HepG2 (cell line): ENCODE results near the gene FBF1. TPM values are rescaled to one million over a fixed set of nuclear protein-coding genes. Genes with fewer than 3 reads are reported as not detected.
A peak's percentile ranks its signal among the peaks of the same experiment; 100 is the strongest.

Source experiments
- FOXA3 ChIP-seq: IDR thresholded peaks from 2 replicates; pipeline ENCODE4 v1.6.1; 2016; ENCODE audit warnings: missing genetic modification reagents, missing compliant biosample characterization
- JUND ChIP-seq: sonication (generic); formaldehyde crosslinking; IDR thresholded peaks from 2 replicates; pipeline ENCODE4 v1.8.0; 2022; ENCODE audit warnings: mild to moderate bottlenecking, missing genetic modification reagents
- MEF2D ChIP-seq: sonication (generic); formaldehyde crosslinking; IDR thresholded peaks from 2 replicates; pipeline ENCODE4 v1.5.1; 2020; ENCODE audit warnings: mild to moderate bottlenecking, missing genetic modification reagents
- MLLT10 ChIP-seq: sonication (generic); formaldehyde crosslinking; IDR thresholded peaks from 2 replicates; pipeline ENCODE4 v1.4.0; 2020; ENCODE audit warnings: missing genetic modification reagents
- NR2C2 ChIP-seq: sonication (generic); formaldehyde crosslinking; IDR thresholded peaks from 2 replicates; pipeline ENCODE4 v1.4.0; 2020; ENCODE audit warnings: missing genetic modification reagents, mild to moderate bottlenecking, moderate library complexity, borderline replicate concordance
- NR2F1 ChIP-seq, 2 experiments: fragments of 450-650 bp in 1 of 2; formaldehyde crosslinking in 1 of 2; IDR thresholded peaks; 2 replicates each; pipeline versions ENCODE4 v1.5.0 to v1.6.1; 2016 to 2020; ENCODE audit warnings: mild to moderate bottlenecking in 1 of 2, missing compliant biosample characterization in 1 of 2, missing genetic modification reagents in 1 of 2, moderate library complexity in 1 of 2
- RBAK ChIP-seq: sonication (generic); formaldehyde crosslinking; IDR thresholded peaks from 2 replicates; pipeline ENCODE4 v1.5.1; 2020; ENCODE audit warnings: mild to moderate bottlenecking, missing genetic modification reagents
- REXO4 ChIP-seq: sonication (generic); formaldehyde crosslinking; IDR thresholded peaks from 2 replicates; pipeline ENCODE4 v1.8.0; 2022; ENCODE audit warnings: missing genetic modification reagents, mild to moderate bottlenecking, borderline replicate concordance
- SAFB2 ChIP-seq: sonication (generic); formaldehyde crosslinking; IDR thresholded peaks from 2 replicates; pipeline ENCODE4 v1.5.1; 2020; ENCODE audit warnings: missing genetic modification reagents, low read depth, mild to moderate bottlenecking, borderline replicate concordance
- SMAD3 ChIP-seq: sonication (generic); formaldehyde crosslinking; IDR thresholded peaks from 2 replicates; pipeline ENCODE4 v1.4.0; 2020; ENCODE audit warnings: missing genetic modification reagents
- SYNCRIP ChIP-seq: fragments of 200-400 bp; formaldehyde crosslinking; IDR thresholded peaks from 2 replicates; pipeline ENCODE4 v1.6.1; 2018; ENCODE audit warnings: mild to moderate bottlenecking, low read depth, low read length; ENCODE audit not compliant: insufficient read depth
- TBL1XR1 ChIP-seq: fragments of 150-350 bp; IDR thresholded peaks from 2 replicates; pipeline ENCODE4 v1.6.1; 2014; ENCODE audit warnings: borderline replicate concordance, low read length; ENCODE audit not compliant: partially characterized antibody
- TCF7 ChIP-seq: sonication (generic); IDR thresholded peaks from 2 replicates; pipeline ENCODE4 v1.6.1; 2016; ENCODE audit warnings: antibody characterized with exemption, low read depth
- TOE1 ChIP-seq: sonication (generic); formaldehyde crosslinking; IDR thresholded peaks from 2 replicates; pipeline ENCODE4 v1.4.0; 2020; ENCODE audit warnings: mild to moderate bottlenecking, missing genetic modification reagents
- ZNF124 ChIP-seq: sonication (generic); formaldehyde crosslinking; IDR thresholded peaks from 2 replicates; pipeline ENCODE4 v1.4.0; 2020; ENCODE audit warnings: missing genetic modification reagents
- ZNF225 ChIP-seq: sonication (generic); formaldehyde crosslinking; IDR thresholded peaks from 2 replicates; pipeline ENCODE4 v1.4.0; 2020; ENCODE audit warnings: mild to moderate bottlenecking, missing genetic modification reagents
- ZNF616 ChIP-seq: sonication (generic); formaldehyde crosslinking; IDR thresholded peaks from 2 replicates; pipeline ENCODE4 v1.5.0; 2020; ENCODE audit warnings: low read depth, mild to moderate bottlenecking, missing genetic modification reagents
- ZNF660 ChIP-seq: sonication (generic); formaldehyde crosslinking; IDR thresholded peaks from 2 replicates; pipeline ENCODE4 v1.5.1; 2020; ENCODE audit warnings: mild to moderate bottlenecking, low read depth, missing genetic modification reagents, borderline replicate concordance
- ZNF740 ChIP-seq: sonication (generic); formaldehyde crosslinking; IDR thresholded peaks from 2 replicates; pipeline ENCODE4 v1.4.0; 2020; ENCODE audit warnings: missing genetic modification reagents
- ZSCAN31 ChIP-seq: sonication (generic); formaldehyde crosslinking; IDR thresholded peaks from 2 replicates; pipeline ENCODE4 v1.5.0; 2020; ENCODE audit warnings: low read depth, mild to moderate bottlenecking, missing genetic modification reagents
- ZXDC ChIP-seq: sonication (generic); formaldehyde crosslinking; IDR thresholded peaks from 2 replicates; pipeline ENCODE4 v1.5.0; 2020; ENCODE audit warnings: mild to moderate bottlenecking, missing genetic modification reagents
- polyA plus RNA-seq, 8 experiments: library from polyadenylated mRNA; depleted of rRNA in 3 of 8; stranded (reverse) in 7 of 8; unstranded in 1 of 8; fragments of >200 nt; fragmentation: Illumina TruSeq in 4 of 8; extraction: Trizol in 4 of 8; gene quantifications; 2 replicates each; pipeline versions ENCODE4 v1.2.1 to v1.2.3, GENCODE V29; 2011 to 2016; ENCODE audit warnings: low read depth in 4 of 8, missing spikeins in 1 of 8, mixed read lengths in 1 of 8; ENCODE audit not compliant: insufficient read depth in 1 of 8
- total RNA-seq, 5 experiments: library from RNA; depleted of rRNA; stranded (reverse); fragments of >200 nt; fragmentation: Illumina TruSeq; extraction: Trizol; gene quantifications; 2 replicates each; pipeline ENCODE4 v1.2.3, GENCODE V29; 2016; ENCODE audit warnings: low read depth in 1 of 5
- TF ChIP-seq, protein P1 (sequence below): IDR thresholded peaks from 2 replicates; pipeline ENCODE4 v1.6.1; 2012; ENCODE audit warnings: low read depth, low read length, improper control_type of control experiment
- TF ChIP-seq, protein P2 (sequence below): IDR thresholded peaks from 2 replicates; pipeline ENCODE4 v1.6.1; 2016; ENCODE audit warnings: mild to moderate bottlenecking

FBF1 gene
- total and polyA plus RNA-seq, 2 of the 13 experiments (the other 11 are each of a cell fraction or from before 2014, with no cell fraction given) = 2.4 to 8.1 TPM

DNA sequence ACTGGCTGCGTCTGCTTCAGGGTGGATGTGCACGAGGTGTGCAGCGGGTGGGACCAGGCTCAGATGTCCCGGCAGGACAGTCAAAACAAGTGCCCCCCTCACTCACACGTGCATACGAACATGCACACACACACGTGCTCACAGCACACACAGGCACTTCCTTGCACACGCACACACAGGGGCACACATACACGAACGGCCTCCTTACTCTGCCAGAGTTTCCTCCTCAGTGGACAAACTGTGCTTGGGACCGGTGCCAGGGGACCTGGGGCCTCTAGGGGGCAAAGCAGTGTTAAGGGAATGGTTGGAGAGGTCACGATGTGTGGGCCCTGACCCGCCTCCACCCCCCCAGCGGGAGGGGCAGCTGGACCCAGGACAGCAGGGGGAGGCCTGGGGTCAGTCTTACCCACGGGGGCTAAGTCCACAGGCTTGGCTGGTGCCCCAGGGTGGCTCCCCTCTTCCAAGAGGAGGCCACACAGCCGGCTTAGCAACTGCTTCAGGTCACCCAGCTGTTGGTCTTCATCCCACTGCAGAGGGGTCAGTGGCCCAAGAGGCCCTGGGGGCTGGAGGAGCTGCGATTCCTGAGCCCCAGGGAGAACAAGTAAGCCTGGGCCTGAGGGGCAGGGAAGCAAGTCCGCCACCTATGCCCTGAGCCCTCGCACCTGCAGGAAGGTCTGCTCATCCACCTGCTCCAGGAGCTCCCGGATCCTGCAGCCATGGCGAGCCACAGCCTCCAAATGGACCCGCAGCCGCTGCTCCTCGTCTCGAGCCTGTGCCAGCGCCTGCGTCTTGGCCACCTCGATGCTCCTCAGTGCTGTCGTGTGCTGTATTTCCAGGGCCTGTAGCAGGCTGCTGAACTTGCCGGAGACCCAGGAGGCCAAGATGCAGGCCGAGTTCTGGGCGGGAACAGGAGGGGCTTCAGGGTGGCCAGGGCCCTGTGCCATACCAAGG lies 49.0 kb downstream of the FBF1 start (continued):
- TF ChIP-seq SYNCRIP (no peak), ZNF124 (CRISPR knock-in tag) (peak; percentile 85; the same call in 1 of the 2 replicates), MEF2D (CRISPR knock-in tag) (peak; percentile 10), FOXA3 (CRISPR knock-in tag) (no peak), TCF7 (no peak), JUND (CRISPR knock-in tag) (no peak), MLLT10 (CRISPR knock-in tag) (no peak), TOE1 (0 out of 2 replicates have a peak, but pooled peaks have one; percentile 44), SMAD3 (CRISPR knock-in tag) (no peak), NR2F1 (CRISPR knock-in tag; IDR thresholded peaks at IDR 0.05) (peak; percentile 56 to 93; a peak in 3 of 4 replicates), NR2C2 (peak; percentile 78), ZXDC (CRISPR knock-in tag) (peak; percentile 48; the same call in 1 of the 2 replicates), ZNF616 (CRISPR knock-in tag) (peak; percentile 25; the same call in 1 of the 2 replicates), ZSCAN31 (CRISPR knock-in tag) (peak; percentile 74; the same call in 1 of the 2 replicates), ZNF660 (CRISPR knock-in tag) (no peak; the same call in 1 of the 2 replicates), ZNF225 (CRISPR knock-in tag) (0 out of 2 replicates have a peak, but pooled peaks have one; percentile 19), TBL1XR1 (no peak), ZNF740 (peak; percentile 99), SAFB2 (CRISPR knock-in tag) (peak; percentile 96), REXO4 (CRISPR knock-in tag) (no peak), RBAK (CRISPR knock-in tag) (no peak)
- TF ChIP-seq, protein P1, sequence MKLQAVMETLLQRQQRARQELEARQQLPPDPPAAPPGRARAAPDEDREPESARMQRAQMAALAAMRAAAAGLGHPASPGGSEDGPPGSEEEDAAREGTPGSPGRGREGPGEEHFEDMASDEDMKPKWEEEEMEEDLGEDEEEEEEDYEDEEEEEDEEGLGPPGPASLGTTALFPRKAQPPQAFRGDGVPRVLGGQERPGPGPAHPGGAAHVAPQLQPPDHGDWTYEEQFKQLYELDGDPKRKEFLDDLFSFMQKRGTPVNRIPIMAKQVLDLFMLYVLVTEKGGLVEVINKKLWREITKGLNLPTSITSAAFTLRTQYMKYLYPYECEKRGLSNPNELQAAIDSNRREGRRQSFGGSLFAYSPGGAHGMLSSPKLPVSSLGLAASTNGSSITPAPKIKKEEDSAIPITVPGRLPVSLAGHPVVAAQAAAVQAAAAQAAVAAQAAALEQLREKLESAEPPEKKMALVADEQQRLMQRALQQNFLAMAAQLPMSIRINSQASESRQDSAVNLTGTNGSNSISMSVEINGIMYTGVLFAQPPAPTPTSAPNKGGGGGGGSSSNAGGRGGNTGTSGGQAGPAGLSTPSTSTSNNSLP = no peak
- TF ChIP-seq, protein P2, sequence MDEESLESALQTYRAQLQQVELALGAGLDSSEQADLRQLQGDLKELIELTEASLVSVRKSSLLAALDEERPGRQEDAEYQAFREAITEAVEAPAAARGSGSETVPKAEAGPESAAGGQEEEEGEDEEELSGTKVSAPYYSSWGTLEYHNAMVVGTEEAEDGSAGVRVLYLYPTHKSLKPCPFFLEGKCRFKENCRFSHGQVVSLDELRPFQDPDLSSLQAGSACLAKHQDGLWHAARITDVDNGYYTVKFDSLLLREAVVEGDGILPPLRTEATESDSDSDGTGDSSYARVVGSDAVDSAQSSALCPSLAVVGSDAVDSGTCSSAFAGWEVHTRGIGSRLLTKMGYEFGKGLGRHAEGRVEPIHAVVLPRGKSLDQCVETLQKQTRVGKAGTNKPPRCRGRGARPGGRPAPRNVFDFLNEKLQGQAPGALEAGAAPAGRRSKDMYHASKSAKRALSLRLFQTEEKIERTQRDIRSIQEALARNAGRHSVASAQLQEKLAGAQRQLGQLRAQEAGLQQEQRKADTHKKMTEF (CRISPR knock-in tag) = peak; percentile 68
